Right atrium auricular region (tissue), 2 donors: ENCODE measurements around the gene ZNF511. TPM values are rescaled to one million over a fixed set of nuclear protein-coding genes. Genes with fewer than 3 reads are reported as not detected.

Experiments
- DNase-seq: peaks from one replicate; pipeline ENCODE4 v3.0.0-alpha.2; 2019; ENCODE audit warnings: low spot score
- H3K27ac ChIP-seq, 2 donors: fragments of 200-600 bp; sonication (generic); 1 replicate in 1 of 2; 2 replicates in 1 of 2; pipeline ENCODE4 v1.5.1; 2016 to 2019
- H3K27me3 ChIP-seq, 2 donors: fragments of 200-600 bp; sonication (generic); one replicate each; pipeline versions ENCODE4 v1.5.1 to v1.6.0; 2017 to 2019
- H3K36me3 ChIP-seq: fragments of 200-600 bp; sonication (generic); one replicate; pipeline ENCODE4 v1.5.1; 2016
- H3K4me1 ChIP-seq, 2 donors: fragments of 200-600 bp; sonication (generic); one replicate each; pipeline versions ENCODE4 v1.5.1 to v1.6.0; 2017 to 2019
- H3K4me3 ChIP-seq, 2 donors: fragments of 200-600 bp; sonication (generic); 1 replicate in 1 of 2; 2 replicates in 1 of 2; pipeline ENCODE4 v1.5.1; 2017 to 2019; ENCODE audit warnings: mild to moderate bottlenecking in 1 of 2, moderate library complexity in 1 of 2
- H3K9me3 ChIP-seq, 2 donors: fragments of 200-600 bp; sonication (generic); one replicate each; pipeline ENCODE4 v1.5.1; 2019
- CTCF ChIP-seq, 2 donors: fragments of 200-600 bp; sonication (generic); IDR thresholded peaks; one replicate each; pipeline ENCODE4 v1.5.1; 2019; ENCODE audit warnings: antibody characterized with exemption in 2 of 2
- total RNA-seq, 2 donors: library from RNA; depleted of rRNA; stranded (reverse); fragments of >200 nt; gene quantifications; one replicate each; pipeline ENCODE4 v1.1.0, GENCODE V29; 2016

Gene ZNF511
- total RNA-seq, 2 donors from 2014 or later, result 28.1 to 31.9 TPM

DNA sequence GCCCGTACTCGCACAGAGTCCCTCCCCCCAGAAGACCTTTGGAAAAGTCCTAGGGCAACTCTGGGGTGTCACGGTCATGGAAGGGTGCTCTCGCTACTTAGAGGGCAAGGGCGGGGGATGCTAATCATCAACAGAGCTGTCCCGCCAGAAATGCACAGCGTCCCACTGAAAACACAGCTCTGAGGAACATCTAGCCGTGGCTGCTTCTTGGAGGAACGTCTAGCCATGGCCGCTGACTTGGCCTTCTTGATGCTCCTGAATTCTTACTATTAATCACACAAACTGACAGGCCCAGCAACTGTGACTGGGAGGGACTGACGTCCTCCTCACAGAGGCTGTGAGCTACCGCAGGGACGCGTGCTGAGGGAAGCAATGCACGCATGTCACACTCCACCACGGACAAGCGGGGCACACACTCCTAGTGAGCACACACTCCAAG is 1.8 kb upstream of the ZNF511 start:
- H3K4me3 ChIP-seq, result no peak overlapping the region
- no peaks in the 10 kb centered on the region for H3K27me3 ChIP-seq
- H3K27ac ChIP-seq, result no peak overlapping the region
- H3K9me3 ChIP-seq, result no peaks in the 10 kb centered on the region
- peaks cover 11% of the 10 kb centered on the region for H3K36me3 ChIP-seq
- peaks cover 0 to 36% of the 10 kb centered on the region in 2 donors for H3K4me1 ChIP-seq
- TF ChIP-seq CTCF (IDR thresholded peaks at IDR 0.05), result no peak
- DNase-seq, result no peak

DNA sequence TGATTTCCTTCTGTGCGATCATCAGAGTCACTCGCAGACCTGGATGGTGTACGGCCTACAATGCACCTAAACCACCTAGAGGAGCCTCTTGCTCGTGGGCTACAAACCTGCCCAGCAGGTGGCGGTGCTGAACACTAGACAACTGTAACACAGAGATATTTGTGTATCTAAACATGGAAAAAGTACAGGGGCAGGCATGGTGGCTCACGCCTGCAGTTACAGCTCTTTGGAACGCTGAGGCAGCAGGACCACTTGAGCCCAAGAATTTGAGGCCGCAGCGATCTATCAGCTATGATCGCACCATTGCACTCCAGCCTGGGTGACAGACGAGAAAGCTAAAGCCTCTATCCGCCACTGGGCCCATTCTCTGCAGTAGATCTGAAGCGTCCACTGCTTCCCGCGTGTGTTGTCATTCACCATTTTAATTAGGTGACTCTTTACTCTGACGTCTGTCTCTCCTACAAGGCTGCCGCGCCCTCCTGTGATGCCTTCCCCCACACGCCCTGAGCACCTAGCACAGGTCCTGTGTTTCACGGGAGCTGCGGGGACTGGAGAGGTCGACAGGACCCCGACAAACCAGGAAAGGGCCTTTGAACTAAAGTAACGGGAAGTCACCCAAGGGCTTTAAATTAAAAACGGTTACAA is 816 bp upstream of the ZNF511 start:
- peak; percentile 37 to 61 for TF ChIP-seq CTCF (IDR thresholded peaks at IDR 0.05)
- DNase-seq, result peak; percentile 69
- peak overlapping the region; percentile 91 to 93 for H3K27ac ChIP-seq
- no peaks in the 10 kb centered on the region for H3K27me3 ChIP-seq
- H3K36me3 ChIP-seq, result peaks cover 1% of the 10 kb centered on the region
- peaks cover 0 to 35% of the 10 kb centered on the region in 2 donors for H3K4me1 ChIP-seq
- H3K4me3 ChIP-seq, result peak overlapping the region; percentile 94 to 98
- H3K9me3 ChIP-seq, result no peaks in the 10 kb centered on the region

DNA sequence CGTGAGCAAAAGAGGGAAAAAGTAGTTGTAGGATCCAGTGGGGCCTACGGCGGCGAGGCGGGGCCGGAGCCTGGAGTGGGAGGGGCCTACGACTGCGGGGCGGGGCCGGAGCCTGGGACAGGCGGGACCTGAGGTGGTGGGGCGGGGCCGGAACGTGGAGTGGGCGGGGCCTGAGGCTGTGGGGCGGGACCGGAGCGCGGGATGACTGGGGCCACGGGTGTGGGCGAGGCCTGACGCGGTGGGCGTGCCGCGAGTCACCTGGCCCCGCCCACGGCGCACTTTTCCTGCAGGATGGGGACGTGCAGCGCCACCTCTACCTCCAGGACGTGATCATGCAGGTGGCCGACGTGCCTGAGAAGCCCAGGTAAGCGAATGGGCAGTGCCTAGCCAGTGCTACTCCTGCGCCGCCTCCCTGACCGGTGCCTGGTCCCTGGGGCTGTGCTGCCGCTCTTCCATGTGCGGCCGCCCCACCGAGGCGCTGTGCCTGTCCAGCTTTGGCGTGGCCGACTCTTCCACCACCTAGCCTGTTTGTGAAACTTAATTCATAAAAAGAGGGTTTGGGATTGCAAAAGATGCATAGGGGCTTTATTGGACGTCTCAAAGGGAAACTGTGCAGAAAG is 496 bp downstream of the ZNF511 start:
- Histone ChIP-seq H3K36me3 (no peaks in the 10 kb centered on the region), H3K4me3 (peak overlapping the region; percentile 94 to 98), H3K9me3 (no peaks in the 10 kb centered on the region), H3K27me3 (no peaks in the 10 kb centered on the region), H3K27ac (peak overlapping the region; percentile 91 to 93), H3K4me1 (peaks cover 0 to 34% of the 10 kb centered on the region in 2 donors)
- peak; percentile 93 for DNase-seq
- no peak for TF ChIP-seq CTCF (IDR thresholded peaks at IDR 0.05)

- DNase-seq, result no peak
Observed at GRCh38 chr10:133309720-133310398, 1.1 kb downstream of the ZNF511 start.

DNA sequence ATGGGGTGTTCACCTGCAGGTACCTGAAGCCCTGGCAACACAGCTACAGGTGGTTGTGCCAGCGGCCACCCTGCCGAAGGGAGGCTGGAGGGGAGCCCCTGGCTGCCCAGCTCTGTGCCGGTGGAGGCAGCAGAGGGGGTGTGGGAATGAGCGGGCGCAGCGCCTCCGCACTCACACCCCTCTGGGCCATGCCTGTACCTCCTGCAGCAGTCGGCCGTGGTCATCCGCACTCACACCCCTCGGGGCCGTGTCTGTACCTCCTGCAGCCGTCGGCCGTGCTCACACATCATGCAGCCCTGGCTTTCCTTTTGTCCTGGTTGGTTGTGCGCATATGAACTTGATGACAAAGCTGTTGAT is 1.7 kb downstream of the ZNF511 start:
- TF ChIP-seq CTCF (IDR thresholded peaks at IDR 0.05), result no peak
- H3K27ac ChIP-seq, result no peak overlapping the region
- no peaks in the 10 kb centered on the region for H3K27me3 ChIP-seq
- no peak overlapping the region for H3K4me3 ChIP-seq
- peaks cover 0 to 34% of the 10 kb centered on the region in 2 donors for H3K4me1 ChIP-seq
- DNase-seq, result no peak
- no peaks in the 10 kb centered on the region for H3K9me3 ChIP-seq
- H3K36me3 ChIP-seq, result no peaks in the 10 kb centered on the region

More at GRCh38 chr10:133309720-133310398, 1.1 kb downstream of the ZNF511 start:
- H3K4me3 ChIP-seq, result no peak overlapping the region
- H3K36me3 ChIP-seq, result no peaks in the 10 kb centered on the region
- no peak for TF ChIP-seq CTCF (IDR thresholded peaks at IDR 0.05)
- H3K4me1 ChIP-seq, result peaks cover 0 to 34% of the 10 kb centered on the region in 2 donors
- H3K9me3 ChIP-seq, result no peaks in the 10 kb centered on the region
- no peaks in the 10 kb centered on the region for H3K27me3 ChIP-seq
- H3K27ac ChIP-seq, result peak overlapping the region in 1 of 2 donors; percentile 93
